Mucosa of descending colon (tissue), 3 donors: ENCODE measurements around the gene ZDHHC4. TPM values are rescaled to one million over a fixed set of nuclear protein-coding genes. Genes with fewer than 3 reads are reported as not detected.
A peak's percentile ranks its signal among the peaks of the same experiment; 100 is the strongest.

Source experiments
- ATAC-seq: fragments of 200-7000 bp; cut with Tn5 transposase; one replicate; pipeline ENCODE4 v1.9.1; 2020; ENCODE audit warnings: mild to moderate bottlenecking, moderate library complexity
- DNase-seq, 3 donors: peaks; one replicate each; pipeline ENCODE4 v3.0.0-alpha.2; 2020
- H3K36me3 ChIP-seq: fragments of 200-600 bp; one replicate; pipeline ENCODE4 v1.8.0; 2021; ENCODE audit warnings: low read depth, mild to moderate bottlenecking
- H3K4me1 ChIP-seq: fragments of 200-600 bp; one replicate; pipeline ENCODE4 v1.8.0; 2021; ENCODE audit warnings: low read depth, mild to moderate bottlenecking
- H3K4me3 ChIP-seq: fragments of 200-600 bp; one replicate; pipeline ENCODE4 v1.8.0; 2021; ENCODE audit warnings: mild to moderate bottlenecking
- H3K9me3 ChIP-seq: fragments of 200-600 bp; one replicate; pipeline ENCODE4 v1.8.0; 2021; ENCODE audit warnings: mild to moderate bottlenecking
- intact Hi-C, 2 donors: fragments of 100-400 bp; cut with DNase I in 1 of 2; cut with micrococcal nuclease in 1 of 2; formaldehyde crosslinking; loops; one replicate each; pipeline versions ENCODE4 v1.11.0 to v1.11.1; 2022; cut with DNase I, micrococcal nuclease
- total RNA-seq, 3 donors: library from RNA; stranded (reverse); fragmentation: NEBNext Ultra II Directional in 2 of 3; extraction: Animal tissue kit (Norgen Biotek cat#: 25700) in 2 of 3; gene quantifications; one replicate each; pipeline versions ENCODE4 v1.2.1 to v1.2.4, GENCODE V29; 2021 to 2023
- TF ChIP-seq, protein P1 (sequence below): fragments of 200-600 bp; IDR thresholded peaks from one replicate; pipeline ENCODE4 v1.8.0; 2022; ENCODE audit warnings: antibody characterized with exemption, mild to moderate bottlenecking
- donor health status: DM: no; HTN: no; CAD: no; lungs with moderate emphysema.
- donor health status: DM: no; HTN: no; CAD: no.
- donor health status: DM: no; HTN: yes; CAD: no.

ZDHHC4 gene
- total RNA-seq, 3 donors from 2014 or later: 40.4 to 55.9 (median 41.7) TPM

DNA sequence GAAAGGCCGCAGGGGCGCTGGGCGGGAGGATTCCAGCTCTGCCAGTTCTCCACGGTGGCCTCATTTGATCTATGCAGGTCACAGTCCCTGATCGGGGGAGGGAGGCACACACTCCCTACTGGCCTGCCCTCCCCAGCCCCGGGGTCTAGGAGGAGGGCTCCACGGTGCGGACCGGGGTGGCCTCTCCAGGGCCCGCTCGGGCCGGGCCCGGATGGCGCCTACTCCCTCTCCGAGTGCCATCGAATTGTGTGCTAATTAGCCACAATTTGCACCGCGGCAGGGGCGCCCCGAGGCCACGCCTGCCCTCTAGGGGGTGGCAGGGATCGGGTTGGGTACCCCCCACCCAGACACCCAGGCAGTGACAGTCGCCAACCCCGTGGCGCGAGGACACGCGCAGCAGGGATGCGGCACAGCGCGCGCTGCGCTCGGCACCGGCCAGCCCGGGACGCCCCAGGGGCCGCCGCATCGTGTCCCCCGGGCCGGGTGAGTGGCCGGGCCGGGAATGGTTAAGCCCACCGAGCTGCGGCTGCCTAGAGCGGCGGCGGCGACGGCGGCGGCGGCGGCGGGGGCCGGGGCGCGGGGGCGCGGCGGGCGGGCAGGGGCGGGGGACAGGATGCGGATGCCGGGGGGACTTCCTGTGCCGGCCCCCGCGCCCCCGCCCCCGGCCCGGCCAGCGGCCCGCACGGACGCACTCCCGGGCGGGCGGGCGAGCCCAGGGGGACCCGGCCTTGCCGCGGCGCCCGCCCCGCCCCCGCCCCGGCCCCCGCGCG is 37.9 kb downstream of the ZDHHC4 start, which contains the start of gene ZNF853:
Gene ZNF853, plus strand, starts transcription at position 658 of the 770 bp plus-strand sequence. CDS start 565 bp downstream, outside the sequence.
- H3K9me3 ChIP-seq: no peaks in the 10 kb centered on the region
- H3K36me3 ChIP-seq: no peaks in the 10 kb centered on the region
- DNase-seq (no peak), ATAC-seq (peak; percentile 30)
- no peak within 1 kb of the TSS for H3K4me3 ChIP-seq
- peaks cover 5% of the 10 kb centered on the region for H3K4me1 ChIP-seq
- TF ChIP-seq, protein P1, sequence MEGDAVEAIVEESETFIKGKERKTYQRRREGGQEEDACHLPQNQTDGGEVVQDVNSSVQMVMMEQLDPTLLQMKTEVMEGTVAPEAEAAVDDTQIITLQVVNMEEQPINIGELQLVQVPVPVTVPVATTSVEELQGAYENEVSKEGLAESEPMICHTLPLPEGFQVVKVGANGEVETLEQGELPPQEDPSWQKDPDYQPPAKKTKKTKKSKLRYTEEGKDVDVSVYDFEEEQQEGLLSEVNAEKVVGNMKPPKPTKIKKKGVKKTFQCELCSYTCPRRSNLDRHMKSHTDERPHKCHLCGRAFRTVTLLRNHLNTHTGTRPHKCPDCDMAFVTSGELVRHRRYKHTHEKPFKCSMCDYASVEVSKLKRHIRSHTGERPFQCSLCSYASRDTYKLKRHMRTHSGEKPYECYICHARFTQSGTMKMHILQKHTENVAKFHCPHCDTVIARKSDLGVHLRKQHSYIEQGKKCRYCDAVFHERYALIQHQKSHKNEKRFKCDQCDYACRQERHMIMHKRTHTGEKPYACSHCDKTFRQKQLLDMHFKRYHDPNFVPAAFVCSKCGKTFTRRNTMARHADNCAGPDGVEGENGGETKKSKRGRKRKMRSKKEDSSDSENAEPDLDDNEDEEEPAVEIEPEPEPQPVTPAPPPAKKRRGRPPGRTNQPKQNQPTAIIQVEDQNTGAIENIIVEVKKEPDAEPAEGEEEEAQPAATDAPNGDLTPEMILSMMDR: no peak
- intact Hi-C loops: no loop called here

DNA sequence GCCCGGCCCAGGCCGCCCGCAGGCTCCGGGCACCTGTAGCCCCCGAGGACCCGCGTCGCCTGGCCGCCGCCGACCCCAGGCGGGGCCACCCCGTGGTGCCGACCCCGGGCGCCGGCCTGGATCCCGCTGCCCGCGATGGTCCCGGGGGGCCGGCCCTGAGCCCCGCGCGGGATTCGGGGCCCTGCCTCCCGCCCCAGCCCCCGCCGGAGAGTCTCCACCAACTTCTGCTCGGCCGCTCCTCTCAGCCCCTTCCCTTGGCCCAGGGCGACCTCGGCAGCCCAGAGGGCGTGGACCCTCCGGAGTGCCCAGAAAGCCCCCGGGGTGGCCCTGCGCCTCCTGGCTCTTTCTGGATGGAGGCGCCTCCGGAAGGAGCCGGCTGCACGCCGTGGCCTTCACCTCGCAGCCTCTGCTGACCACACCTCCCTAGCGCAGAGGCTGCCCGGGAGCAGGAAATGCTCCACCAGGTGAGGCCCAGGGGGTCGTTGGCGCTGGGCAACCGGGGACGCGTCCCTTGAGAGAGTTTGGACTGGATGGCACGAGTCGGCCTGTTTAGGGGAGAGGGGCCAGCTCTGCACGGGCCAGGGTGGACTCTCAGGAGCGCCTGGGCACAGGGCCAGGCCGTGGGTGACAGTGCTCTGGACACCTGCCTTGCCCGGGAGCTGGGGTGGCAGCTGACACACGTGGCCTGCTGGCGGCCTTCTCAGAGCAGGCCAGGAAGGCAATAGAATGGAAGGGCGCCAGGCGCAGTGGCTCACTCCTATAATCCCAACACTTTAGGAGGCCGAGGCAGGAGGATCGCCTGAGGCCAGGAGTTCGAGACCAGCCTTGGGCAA is 38.7 kb downstream of the ZDHHC4 start:
- Histone ChIP-seq H3K36me3 (no peaks in the 10 kb centered on the region), H3K9me3 (no peaks in the 10 kb centered on the region), H3K4me1 (peaks cover 5% of the 10 kb centered on the region), H3K4me3 (no peak overlapping the region)
- DNase-seq (peak in 1 of 3 donors; percentile 32), ATAC-seq (peak; percentile 37)
- intact Hi-C loops: no loop called here
- TF ChIP-seq, protein P1: no peak

DNA sequence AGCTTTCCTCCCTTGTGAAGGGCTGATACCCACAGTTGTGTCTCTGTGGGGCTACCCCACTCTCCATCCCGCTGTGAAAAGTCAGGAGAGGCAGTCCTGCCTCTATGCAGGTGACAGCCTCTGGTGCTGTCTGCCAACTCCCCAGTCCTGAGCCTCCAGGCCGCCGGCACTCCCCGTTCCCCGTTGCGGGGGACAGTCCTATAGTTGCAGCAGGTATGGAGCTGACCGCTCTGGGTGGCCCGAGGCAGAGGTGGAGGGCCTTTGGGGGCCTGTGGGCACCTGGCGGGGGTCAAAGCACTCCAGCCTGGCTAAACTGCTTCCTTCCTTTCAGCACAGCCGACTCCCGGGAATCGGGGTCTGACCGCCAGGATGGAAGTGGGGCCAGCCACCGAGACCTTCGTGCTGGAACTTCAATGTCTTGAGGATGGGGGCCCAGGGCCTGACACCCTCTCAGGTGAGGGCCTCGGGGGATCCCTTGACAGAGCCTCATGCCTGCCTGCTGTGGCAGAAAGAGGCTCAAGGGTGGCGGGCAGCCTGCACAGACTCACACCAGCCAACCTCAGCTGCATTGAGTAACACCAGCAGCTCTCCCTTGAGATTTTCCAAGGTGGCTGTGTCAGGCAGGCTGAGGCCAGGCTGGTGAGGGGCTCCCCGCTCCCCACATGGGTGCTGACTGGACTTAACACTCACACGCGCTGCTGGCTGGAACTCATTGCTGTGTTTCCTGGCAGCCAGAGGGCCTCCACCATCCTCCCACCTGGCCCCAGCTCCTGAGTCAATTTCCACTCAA is 39.8 kb downstream of the ZDHHC4 start:
- no peak for DNase-seq
- Histone ChIP-seq H3K4me1 (peaks cover 5% of the 10 kb centered on the region), H3K9me3 (no peaks in the 10 kb centered on the region), H3K4me3 (no peak overlapping the region), H3K36me3 (no peaks in the 10 kb centered on the region)
- TF ChIP-seq, protein P1: no peak
- intact Hi-C loops: no loop called here
- no peak for ATAC-seq

DNA sequence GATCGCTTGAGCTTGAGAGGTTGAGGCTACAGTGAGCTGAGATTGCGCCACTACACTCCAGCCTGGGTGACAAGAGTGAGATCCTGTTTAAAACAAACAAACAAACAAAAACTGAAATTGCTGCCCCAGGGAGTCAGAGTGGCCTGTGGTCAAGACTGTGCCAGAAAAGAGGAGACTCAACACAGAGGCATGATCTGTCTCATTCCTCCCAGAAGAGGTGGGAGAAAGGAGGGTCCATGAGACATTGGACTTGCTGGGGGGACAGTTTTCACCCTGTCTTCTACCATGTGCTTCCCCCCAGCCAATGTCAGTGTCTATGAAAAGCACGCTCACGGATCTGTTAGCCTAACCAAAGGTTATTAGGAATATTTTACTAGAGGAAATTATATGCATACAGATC is 41.4 kb downstream of the ZDHHC4 start:
- no peak overlapping the region for H3K4me3 ChIP-seq
- ATAC-seq (no peak), DNase-seq (no peak)
- no peaks in the 10 kb centered on the region for H3K9me3 ChIP-seq
- H3K36me3 ChIP-seq: no peaks in the 10 kb centered on the region
- TF ChIP-seq, protein P1: no peak
- intact Hi-C loops: no loop called here
- H3K4me1 ChIP-seq: peaks cover 5% of the 10 kb centered on the region

DNA sequence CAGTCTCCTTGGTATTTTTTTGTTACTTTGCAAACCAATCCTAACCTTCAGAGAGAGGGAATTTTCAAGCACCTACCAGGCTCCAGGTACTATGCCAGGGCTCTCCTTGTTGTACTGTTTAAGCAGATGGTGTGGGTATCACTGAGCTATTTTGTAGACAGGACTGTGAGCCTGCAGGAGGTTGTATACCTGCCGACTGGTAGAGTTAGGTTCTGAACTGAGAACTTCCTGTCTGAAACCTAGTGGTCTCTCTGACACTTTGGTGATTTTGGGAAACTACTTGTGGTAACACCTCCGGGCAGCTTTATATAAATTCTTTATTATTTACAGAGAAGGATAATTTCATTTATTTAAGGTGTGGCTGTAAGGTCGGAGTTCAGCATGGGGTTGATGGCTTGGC is 42.7 kb downstream of the ZDHHC4 start:
- TF ChIP-seq, protein P1: no peak
- DNase-seq (no peak), ATAC-seq (peak; percentile 41)
- Histone ChIP-seq H3K9me3 (no peaks in the 10 kb centered on the region), H3K4me1 (peaks cover 2% of the 10 kb centered on the region), H3K36me3 (no peaks in the 10 kb centered on the region), H3K4me3 (no peak overlapping the region)
- intact Hi-C loops: no loop called here
